K562 treated with DMSO at 1 percent for 48 hours (cell line): ENCODE results near the gene GAPT. TPM values are rescaled to one million over a fixed set of nuclear protein-coding genes. Genes with fewer than 3 reads are reported as not detected.

Experiments
- total RNA-seq: library from RNA; unstranded; fragments of 300-600 nt; gene quantifications from 2 replicates; pipeline ENCODE4 v1.2.3, GENCODE V29; 2022; ENCODE audit warnings: low replicate concordance; ENCODE audit errors: extremely low read depth

The GAPT gene
- total RNA-seq = not detected in 2 replicates

GRCh38 chr5:58491216-58491892, at the start of gene GAPT:
GAPT (plus strand) TSS chr5:58491435; CDS start chr5:58494537, 3,102 bp downstream.

DNA sequence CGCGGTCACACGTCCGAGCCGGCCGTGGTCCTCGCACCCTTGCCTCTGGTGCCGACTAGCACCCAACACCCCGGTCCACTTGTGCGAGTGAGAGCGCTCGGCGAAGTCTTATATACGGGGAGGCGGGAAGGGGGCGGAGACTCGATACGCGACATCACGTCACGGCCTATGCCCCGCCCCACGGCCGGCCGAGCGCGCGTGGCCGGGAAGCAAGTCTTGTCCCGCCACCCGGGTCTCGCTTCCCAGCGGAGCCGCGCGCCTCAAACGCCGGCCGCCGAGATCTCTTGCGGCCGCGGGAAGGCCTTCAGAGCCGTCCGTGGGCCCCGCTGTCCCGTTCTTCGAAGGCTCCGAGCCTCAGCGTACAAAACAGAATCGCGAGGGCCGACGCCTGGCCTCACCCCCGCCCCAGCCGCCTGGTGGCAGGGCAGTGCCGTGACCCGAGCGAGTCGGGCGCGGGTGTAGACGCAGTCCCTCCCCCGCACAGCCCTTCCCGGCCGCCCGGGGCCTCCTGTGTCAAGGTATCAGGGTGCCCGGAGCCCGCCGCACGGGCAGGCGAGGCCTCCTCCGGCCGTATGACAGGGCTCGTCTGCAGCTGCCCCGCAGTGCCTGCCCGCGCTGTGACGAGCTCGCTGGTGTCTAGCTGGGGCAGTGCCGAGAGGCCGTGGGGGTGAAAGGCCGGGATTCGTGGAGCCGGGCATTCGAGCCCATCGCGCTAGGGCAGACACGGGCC, 31.1 kb upstream of the GAPT start, which contains the start of gene PLK2:
Gene PLK2 (minus strand): TSS at position 85 of the 730 bp plus-strand sequence. CDS start 127 bp downstream, outside the sequence.

Other genes starting within 250 kb of the GAPT start
- not detected in 2 replicates for gene PLK2, start 31.3 kb upstream of the GAPT start, total RNA-seq
- gene RAB3C, start 91.6 kb downstream of the GAPT start, total RNA-seq = not detected in 2 replicates